Right renal cortex interstitium (tissue), 3 donors: ENCODE data around the gene APLN. TPM values are rescaled to one million over a fixed set of nuclear protein-coding genes. Genes with fewer than 3 reads are reported as not detected.

Source experiments
- DNase-seq, 3 donors: peaks; one replicate each; pipeline ENCODE4 v3.0.0-alpha.2; 2013; ENCODE audit warnings: low read depth in 3 of 3, low spot score in 2 of 3
- polyA plus RNA-seq, 3 donors: library from polyadenylated mRNA; unstranded; fragments of 120-200 nt; gene quantifications; one replicate each; pipeline ENCODE4 v1.2.1, GENCODE V29; 2013; ENCODE audit not compliant: insufficient read length in 3 of 3

The APLN gene
- polyA plus RNA-seq, 3 donors: 5.5 to 7.8 (median 7.4) TPM

- no peak for DNase-seq
Observed at GRCh38 chrX:129663171-129663570, 8.4 kb upstream of the APLN start.

- no peak for DNase-seq
Observed at GRCh38 chrX:129661369-129661768, 6.6 kb upstream of the APLN start.

GRCh38 chrX:129659861-129660260, 5.1 kb upstream of the APLN start:
- DNase-seq: no peak

GRCh38 chrX:129659141-129659540, 4.4 kb upstream of the APLN start:
- DNase-seq: no peak

GRCh38 chrX:129658429-129658828, 3.7 kb upstream of the APLN start:
- no peak for DNase-seq

- DNase-seq: no peak
Observed at GRCh38 chrX:129655547-129656249, 942 bp upstream of the APLN start.

- no peak for DNase-seq
Observed at GRCh38 chrX:129653971-129654651, 645 bp downstream of the APLN start.

GRCh38 chrX:129653181-129653970, 1.4 kb downstream of the APLN start:
- no peak for DNase-seq

- DNase-seq: no peak
Observed at GRCh38 chrX:129652565-129653169, 2.1 kb downstream of the APLN start.

- no peak for DNase-seq
Observed at GRCh38 chrX:129651756-129652564, 2.8 kb downstream of the APLN start.

- DNase-seq: no peak
Observed at GRCh38 chrX:129650821-129651510, 3.8 kb downstream of the APLN start.

- DNase-seq: no peak
Observed at GRCh38 chrX:129650183-129650689, 4.5 kb downstream of the APLN start.

- no peak for DNase-seq
Observed at GRCh38 chrX:129649268-129650182, 5.2 kb downstream of the APLN start.

GRCh38 chrX:129648514-129649267, 6.1 kb downstream of the APLN start:
- no peak for DNase-seq

- DNase-seq: no peak
Observed at GRCh38 chrX:129647418-129648410, 7.0 kb downstream of the APLN start.

- DNase-seq: no peak
Observed at GRCh38 chrX:129646566-129647417, 8.0 kb downstream of the APLN start.
